Measurements from ENCODE around the gene FARP1.

- no peak for TF ChIP-seq GATA3 (IDR thresholded peaks at IDR 0.05; ENCODE audit: low read depth, low read length)
- TF ChIP-seq GATA2 (IDR thresholded peaks at IDR 0.05; ENCODE audit: low read depth, low read length): no peak
Measured at GRCh38 chr13:98473788-98474144, 330.9 kb downstream of the FARP1 start.

Data from SH-SY5Y (cell line).